Tongue (tissue), 2 donors: ENCODE measurements around the gene CCDC38. TPM values are rescaled to one million over a fixed set of nuclear protein-coding genes. Genes with fewer than 3 reads are reported as not detected.

Experiments used
- DNase-seq: peaks from one replicate; pipeline ENCODE4 v3.0.0-alpha.2; 2015
- total RNA-seq: library from RNA; depleted of rRNA; stranded (reverse); fragments of >200 nt; gene quantifications from one replicate; pipeline ENCODE4 v1.2.3, GENCODE V29; 2014

Gene CCDC38
- total RNA-seq, 1 donor from 2014 or later, result not detected

DNA sequence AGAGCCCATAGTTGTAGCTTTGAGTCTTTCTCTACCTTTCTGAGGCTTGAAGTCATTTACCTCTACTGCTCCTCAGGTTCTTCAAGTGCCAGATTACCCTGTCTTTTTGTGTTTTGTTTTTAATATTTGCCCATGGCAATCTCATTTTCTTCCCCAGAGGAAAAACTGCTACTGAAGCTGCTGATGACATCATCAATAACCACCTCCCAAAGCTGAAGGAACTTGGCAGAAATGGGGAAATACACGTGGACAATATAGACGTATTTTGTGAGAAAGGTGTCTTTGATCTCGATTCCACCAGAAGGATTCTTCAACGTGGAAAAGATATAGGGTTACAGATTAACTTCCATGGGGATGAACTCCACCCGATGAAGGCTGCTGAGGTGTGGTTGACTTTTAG lies 17.8 kb upstream of the CCDC38 start:
- no peak for DNase-seq

- DNase-seq, result peak; percentile 12
Observed at GRCh38 chr12:95959107-95959506, 16.7 kb upstream of the CCDC38 start.

DNA sequence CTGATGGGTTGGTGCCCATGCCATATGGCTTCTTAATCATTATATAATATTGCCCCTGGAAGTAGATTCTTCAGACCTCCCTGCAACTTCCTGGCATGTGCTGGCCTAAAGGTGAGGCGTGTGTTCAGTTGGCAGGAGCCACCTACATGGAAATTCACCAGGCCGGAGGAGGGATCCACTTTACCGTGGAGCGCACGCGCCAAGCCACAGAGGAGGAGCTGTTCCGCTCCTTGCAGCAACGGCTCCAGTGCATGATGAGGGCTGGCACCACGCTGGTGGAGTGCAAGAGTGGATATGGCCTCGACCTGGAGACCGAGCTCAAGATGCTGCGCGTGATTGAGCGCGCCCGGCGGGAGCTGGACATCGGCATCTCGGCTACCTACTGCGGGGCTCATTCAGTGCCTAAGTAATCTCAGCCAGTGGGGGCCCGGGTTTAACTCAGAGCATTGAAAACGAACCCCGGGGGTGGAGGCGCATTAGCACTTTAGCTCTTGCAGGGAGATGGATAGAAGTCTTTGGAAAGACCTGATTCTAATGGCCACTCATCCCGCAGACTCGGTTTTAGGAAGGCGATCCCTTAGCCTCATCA lies 14.2 kb upstream of the CCDC38 start:
- no peak for DNase-seq

DNA sequence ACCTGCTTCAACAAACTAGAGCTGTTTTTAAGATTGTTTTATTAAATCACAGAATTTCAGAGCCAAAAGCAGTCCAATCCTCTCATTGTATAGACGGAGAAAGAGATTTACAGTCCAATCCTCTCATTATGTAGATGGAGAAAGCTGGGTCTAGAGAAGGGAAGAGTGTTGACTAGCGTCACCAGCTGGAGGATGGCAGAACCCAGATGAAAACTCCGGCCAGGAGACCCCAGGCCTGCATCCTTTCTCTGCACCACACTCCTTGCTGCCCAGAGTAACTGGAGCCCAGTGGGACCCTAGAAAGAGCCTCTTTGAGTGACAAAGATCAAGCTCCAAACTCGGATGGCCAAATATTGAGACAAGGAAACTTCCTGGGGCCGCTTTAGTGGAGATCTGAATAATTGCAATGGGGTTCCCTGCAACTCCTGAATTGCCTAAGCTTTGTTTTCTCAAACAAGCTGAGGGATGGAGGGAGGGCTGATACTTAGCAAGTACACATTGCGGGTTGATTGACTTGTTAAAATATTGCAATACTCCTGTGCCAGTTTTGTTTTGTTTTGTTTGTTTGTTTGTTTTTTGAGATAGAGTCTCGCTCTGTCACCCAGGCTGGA lies 13.2 kb upstream of the CCDC38 start:
- DNase-seq, result no peak

DNA sequence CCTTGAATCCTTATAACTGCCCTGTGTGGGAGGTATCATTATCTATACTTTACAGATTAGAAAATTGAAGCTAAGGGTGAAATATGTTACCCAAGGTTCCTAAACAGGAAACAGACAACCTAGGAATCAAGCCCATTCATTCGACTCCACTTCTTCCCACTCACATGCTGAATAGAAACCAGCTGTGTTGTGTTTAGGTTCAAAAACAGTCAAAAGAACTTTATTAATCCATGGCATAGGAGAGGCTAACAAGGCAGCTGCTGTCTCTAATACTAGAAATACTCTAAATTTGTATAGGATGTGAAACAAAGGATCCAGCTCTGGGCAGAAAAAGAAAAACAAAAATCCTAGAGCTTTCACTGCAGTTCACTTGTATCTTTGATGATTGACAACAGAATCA lies 10.6 kb upstream of the CCDC38 start:
- DNase-seq, result no peak

DNA sequence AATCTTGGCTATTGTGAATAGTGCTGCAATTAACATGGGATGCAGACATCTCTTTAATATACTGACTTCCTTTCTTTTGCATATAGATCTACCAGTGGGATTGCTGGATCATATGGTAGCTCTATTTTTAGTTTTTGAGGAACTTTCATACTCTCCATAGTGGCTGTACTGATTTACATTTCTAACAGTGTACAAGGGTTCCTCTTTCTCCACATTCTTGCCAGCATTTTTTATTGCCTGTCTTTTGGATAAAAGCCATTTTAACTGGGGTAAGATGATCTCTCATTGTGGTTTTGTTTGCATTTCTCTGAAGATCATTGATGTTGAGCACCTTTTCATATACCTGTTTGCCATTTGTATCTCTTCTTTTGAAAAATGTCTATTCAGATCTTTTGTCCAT lies 9.1 kb upstream of the CCDC38 start:
- no peak for DNase-seq

GRCh38 chr12:95949477-95950206 lies 7.2 kb upstream of the CCDC38 start:
- no peak for DNase-seq

GRCh38 chr12:95944108-95944704 lies 1.8 kb upstream of the CCDC38 start:
- no peak for DNase-seq

DNA sequence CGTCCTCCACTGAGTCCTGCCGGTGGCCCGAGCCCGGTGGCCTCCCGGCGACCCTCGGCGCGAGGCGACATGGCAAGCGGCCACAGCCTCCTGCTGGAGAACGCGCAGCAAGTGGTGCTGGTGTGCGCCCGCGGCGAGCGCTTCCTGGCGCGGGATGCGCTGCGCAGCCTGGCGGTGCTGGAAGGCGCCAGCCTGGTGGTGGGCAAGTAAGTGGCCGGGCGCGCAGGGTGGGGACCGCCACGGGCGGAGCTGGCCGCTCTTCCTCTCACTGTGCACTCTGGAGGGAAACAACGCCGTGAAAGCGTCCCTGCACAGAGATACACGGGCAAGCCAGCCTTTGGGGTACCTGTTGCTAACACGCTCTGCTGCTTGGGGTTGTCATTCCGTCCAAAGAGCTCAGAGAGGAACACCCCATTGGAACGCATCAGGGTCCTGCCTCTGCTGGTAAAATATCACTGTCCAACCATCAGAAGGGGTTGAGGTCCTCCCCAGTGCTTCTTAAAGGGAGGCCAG lies 972 bp upstream of the CCDC38 start, which contains the start of gene AMDHD1:
Gene AMDHD1, plus strand, starts transcription at position 2 of the 513 bp plus-strand sequence. Its CDS starts 68 bp downstream, at position 70.
- peak; percentile 61 for DNase-seq

DNA sequence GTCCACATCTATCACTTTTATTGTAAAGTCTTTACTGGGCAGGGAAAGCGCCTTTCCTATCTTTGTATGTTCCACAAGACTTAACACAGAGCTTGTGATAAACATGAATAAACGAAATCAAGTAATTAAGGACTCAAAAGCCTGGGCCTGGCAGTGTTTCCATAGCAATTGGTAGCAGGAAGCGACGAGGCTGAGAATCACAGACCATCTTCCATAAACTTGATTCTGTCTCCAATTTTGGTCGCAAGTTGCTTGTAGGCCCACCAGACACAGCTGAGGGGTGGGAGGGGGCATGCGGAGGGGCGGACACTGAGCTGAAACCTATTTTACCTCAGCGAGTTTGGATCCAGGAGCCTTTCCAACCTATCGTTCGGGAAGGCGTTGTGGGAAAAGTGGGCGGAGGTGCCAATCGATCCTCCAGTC lies 302 bp downstream of the CCDC38 start:
- DNase-seq, result peak; percentile 21

- DNase-seq, result no peak
Observed at GRCh38 chr12:95940514-95940913, 1.9 kb downstream of the CCDC38 start.

GRCh38 chr12:95922231-95922630 lies 20.2 kb downstream of the CCDC38 start:
- DNase-seq, result no peak

DNA sequence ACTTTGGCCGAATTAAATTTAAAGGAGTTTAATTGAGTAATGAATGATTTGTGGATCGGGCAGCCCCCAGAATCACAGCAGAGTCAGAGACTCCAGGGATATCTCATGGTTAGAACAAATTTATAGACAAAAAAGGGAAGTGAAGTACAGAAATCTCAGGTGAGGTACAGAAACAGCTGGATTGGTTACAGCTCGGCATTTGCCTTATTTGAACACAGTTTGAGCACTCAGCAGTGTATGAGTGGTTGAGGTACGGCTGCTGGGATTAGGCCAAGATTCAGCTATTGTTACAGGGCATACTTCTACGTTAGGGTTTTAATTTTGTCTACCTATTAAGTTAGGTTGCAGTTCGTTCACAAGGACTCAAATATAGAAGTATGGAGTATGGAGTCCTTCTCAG lies 23.3 kb downstream of the CCDC38 start:
- DNase-seq, result no peak

DNA sequence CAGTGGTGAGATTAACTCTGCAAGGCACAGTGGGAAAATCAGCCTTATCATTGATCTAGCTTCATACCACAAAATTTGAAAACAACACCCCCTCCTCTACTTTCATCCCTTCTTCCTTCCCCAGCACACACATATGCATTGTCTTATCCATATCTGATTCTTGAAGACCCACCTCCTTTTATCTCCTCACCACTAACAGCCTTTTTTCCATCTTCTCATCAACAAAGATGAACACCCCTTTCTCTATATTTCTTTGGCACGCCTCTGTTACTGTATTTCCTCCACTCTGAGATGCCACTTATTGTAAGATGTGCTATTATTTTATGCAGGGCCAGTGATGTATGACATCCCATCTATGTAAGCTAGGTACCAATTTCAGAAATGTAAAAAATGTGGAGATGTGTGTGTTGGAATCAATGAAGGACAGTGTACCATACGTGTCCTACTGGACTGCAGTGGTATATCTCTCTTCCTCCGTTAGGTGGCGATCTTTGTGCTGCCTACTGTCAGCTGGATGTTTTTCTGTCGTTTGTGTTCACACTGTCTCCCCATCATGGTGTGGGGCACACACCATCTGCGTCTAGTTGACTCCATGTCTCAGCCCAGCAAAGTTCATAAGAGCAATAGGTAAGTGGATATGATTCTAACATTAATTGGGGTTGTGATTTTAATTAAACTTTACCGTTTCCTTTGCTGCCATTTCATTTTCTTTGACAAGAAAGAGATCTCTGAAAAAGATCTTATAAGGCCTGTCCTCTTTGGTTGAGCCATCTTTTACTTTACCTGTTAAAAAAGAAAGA lies 24.0 kb downstream of the CCDC38 start:
- DNase-seq, result peak; percentile 53

DNA sequence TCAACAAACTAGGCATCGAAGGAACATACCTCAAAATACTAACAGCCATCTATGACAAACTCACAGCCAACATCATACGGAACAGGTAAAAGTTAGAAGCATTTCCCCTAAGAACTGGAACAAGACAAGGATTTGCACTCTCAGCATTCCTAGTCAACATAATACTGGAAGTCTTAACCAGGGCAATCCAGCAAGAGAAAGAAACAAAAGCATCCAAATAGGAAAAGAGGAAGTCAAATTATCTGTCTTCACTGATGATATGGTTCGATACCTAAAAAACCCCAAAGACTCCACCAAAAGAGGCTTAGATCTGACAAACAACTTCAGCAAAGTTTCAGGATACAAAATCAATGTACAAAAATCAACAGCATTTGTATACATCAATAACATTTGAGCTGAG lies 32.5 kb downstream of the CCDC38 start:
- DNase-seq, result no peak

- DNase-seq, result peak; percentile 4
Observed at GRCh38 chr12:95908573-95908972, 33.8 kb downstream of the CCDC38 start.

DNA sequence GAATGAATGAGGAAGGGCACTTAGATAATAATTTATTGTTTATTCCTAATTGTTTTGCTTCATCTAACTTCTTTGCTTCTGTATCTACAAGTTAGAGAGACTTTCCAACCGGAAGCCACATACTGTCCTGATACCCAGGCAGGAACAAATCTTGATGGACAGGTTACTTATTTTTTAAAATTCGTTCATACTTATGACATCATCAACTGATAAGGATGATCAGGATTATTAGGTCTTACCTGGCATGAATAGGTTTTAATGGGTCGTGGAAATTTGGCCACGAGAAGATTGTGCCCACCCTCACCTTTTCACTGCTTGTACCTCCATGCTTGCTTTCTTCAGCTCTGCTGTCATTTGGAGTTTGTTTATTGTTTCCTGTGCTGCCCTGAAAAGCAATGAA lies 44.3 kb downstream of the CCDC38 start:
- DNase-seq, result no peak

DNA sequence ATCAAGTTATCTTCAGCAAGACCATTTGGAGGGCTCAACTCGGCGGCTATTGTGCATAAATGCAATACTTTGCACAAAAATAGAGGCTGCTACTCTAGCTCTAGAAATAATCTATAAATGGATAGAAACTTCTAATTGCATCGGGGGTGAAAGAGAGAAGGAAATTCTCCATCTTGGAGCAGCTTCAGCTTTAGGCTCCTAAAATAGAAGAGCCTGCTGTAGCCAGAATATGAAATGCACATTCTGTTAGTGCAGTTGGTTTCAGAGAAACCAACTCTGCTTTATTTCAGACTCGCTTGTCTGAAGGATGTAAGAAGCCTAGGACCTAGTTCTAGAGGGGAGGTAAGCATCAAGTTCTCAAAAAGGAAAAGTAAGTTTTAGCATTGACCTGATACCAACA lies 45.6 kb downstream of the CCDC38 start:
- DNase-seq, result no peak

DNA sequence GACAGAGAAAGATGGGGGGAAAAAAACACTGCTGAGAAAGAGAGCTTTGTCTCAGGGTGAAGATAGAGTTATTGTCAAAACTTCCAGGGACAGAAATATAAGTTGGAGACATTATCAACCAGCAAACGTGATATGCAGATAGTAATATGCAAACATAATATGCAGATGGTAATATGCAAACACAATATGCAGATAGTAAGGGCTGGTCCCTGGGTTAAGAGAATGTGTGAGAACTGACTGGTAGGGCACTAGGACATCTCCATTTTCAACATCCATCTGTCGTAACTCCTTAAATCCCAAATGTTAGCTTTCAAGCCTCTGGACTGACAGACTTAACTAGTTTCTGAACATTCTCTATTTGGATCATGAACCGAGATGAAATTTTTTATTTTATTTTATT lies 51.5 kb downstream of the CCDC38 start:
- DNase-seq, result no peak

DNA sequence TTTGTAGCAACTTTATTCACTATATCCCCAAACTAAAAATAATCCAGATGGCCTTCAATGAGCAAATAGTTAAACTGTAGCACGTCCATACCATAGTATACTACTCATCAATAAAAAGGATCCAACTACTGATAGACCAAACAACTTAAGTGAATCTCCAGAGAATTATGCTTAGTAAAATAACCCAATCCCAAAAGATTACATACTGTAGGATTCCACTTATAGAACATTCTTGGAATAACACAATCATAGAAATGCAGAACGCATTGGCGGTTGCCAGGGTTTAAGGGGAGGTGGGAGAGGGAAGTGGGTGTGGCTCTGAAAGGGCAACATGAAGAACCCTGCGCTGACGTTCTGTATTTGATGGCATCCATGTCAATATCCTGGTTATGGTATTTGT lies 55.1 kb downstream of the CCDC38 start:
- DNase-seq, result no peak

DNA sequence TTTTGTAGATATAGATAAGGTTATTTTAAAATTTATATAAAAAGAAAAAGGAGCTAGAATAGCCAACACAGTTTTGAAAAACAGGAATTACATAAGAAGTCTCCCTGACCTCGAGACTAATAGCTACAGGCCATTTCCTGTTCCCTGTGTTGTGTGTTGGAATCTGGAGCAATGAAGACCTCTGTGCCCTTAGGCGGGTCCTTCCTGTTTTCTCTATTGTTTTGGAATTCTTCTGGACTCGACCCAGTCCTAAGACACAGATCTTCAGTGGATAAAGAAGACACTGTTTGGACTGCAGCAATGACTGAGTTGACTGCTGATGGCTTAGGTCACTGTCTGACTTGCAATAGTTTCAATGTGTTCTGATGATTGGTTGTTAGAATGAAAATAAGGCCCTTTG lies 57.4 kb downstream of the CCDC38 start:
- DNase-seq, result no peak

DNA sequence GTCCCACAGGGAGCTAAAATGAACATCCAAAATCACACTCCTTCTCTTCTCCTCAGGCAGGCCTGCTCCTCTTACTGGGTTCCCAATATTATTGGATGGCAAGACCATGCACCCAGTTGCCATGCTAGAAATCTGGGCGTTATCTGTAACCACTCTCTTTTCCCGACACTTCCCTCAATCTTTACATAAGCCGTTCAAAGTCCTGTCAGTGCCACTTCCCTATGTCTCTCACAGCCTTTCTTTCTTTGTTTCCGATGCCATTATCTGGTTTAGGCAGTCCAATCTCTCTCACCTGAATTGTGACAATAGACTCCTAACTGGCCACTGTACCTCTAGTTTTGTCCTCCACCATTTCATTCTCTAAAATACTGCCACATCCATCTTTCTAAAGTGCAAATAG lies 59.5 kb downstream of the CCDC38 start:
- no peak for DNase-seq
